HCT116 (cell line): ENCODE data around the gene BRD7. TPM values are rescaled to one million over a fixed set of nuclear protein-coding genes. Genes with fewer than 3 reads are reported as not detected.

Experiments used
- ATAC-seq: fragments of 200-7000 bp; cut with Tn5 transposase; 2 replicates; pipeline ENCODE4 v1.9.1; 2020; ENCODE audit warnings: mild to moderate bottlenecking, moderate library complexity
- BruUV-seq: library from RNA; stranded (reverse); fragments of 400-500 nt; replicated peaks from 2 replicates; lab custom pipeline; 2021; lab: Mats Ljungman, UMichigan
- CTCF ChIA-PET: fragments of 300-600 bp; sonication (Branson Sonifier 250); formaldehyde crosslinking; loops from one replicate; lab custom pipeline; 2021; ENCODE audit warnings: antibody characterized with exemption; lab: Charles Lee
- POLR2A ChIA-PET: fragments of 300-600, 350-600 bp; sonication (Branson Sonifier 250); formaldehyde crosslinking; loops from one replicate; lab custom pipeline; 2021; ENCODE audit warnings: antibody characterized with exemption; lab: Charles Lee
- RAD21 ChIA-PET, 2 experiments: fragments of 300-600 bp; sonication (Branson Sonifier 250); formaldehyde crosslinking; loops; one replicate each; lab custom pipeline; 2023; ENCODE audit warnings: low total read pairs in 2 of 2; ENCODE audit not compliant: uncharacterized antibody in 2 of 2, unreplicated experiment in 2 of 2, low non-redundant PET in 1 of 2; lab: Charles Lee
- DNase-seq: peaks from one replicate; pipeline ENCODE4 v3.0.0-alpha.2; 2010; ENCODE audit warnings: low read depth, low spot score
- H2AFZ ChIP-seq: fragments of 200-600 bp; shearing (Covaris generic), sonication (generic); 2 replicates; pipeline ENCODE4 v1.6.1; 2017; ENCODE audit warnings: low read depth, mixed run types, mixed read lengths, antibody characterized with exemption, low read length; ENCODE audit not compliant: poor library complexity, severe bottlenecking
- H3K27ac ChIP-seq: 2 replicates; pipeline ENCODE4 v1.5.1; 2012; ENCODE audit warnings: low read depth, low read length
- H3K27me3 ChIP-seq: fragments of 200-600 bp; sonication (generic); 2 replicates; pipeline ENCODE4 v1.6.1; 2016; ENCODE audit warnings: mixed run types, low read length, mixed read lengths; ENCODE audit not compliant: insufficient read depth
- H3K36me3 ChIP-seq, 2 experiments: fragments of 200-500 bp in 1 of 2; fragments of 200-600 bp in 1 of 2; sonication (Bioruptor generic) in 1 of 2; sonication (generic) in 1 of 2; 2 replicates each; pipeline versions ENCODE4 v1.5.1 to v1.6.1; 2014 to 2016; ENCODE audit warnings: low read length in 2 of 2, inconsistent platforms in 1 of 2, mixed read lengths in 1 of 2, mixed run types in 1 of 2; ENCODE audit not compliant: insufficient read depth in 2 of 2, control insufficient read depth in 1 of 2
- H3K4me1 ChIP-seq, 2 experiments: fragments of 200-600 bp in 1 of 2; sonication (generic) in 1 of 2; 2 replicates each; pipeline versions ENCODE4 v1.5.1 to v1.6.1; 2012 to 2017; ENCODE audit warnings: low read length in 2 of 2, inconsistent platforms in 1 of 2, mild to moderate bottlenecking in 1 of 2, mixed read lengths in 1 of 2, mixed run types in 1 of 2, moderate library complexity in 1 of 2; ENCODE audit not compliant: insufficient read depth in 2 of 2, control insufficient read depth in 1 of 2
- H3K4me2 ChIP-seq: fragments of 200-600 bp; sonication (generic); 2 replicates; pipeline ENCODE4 v1.6.1; 2017; ENCODE audit warnings: mixed run types, low read length, mixed read lengths
- H3K4me3 ChIP-seq, 2 experiments: fragments of 200-600 bp in 1 of 2; sonication (generic) in 1 of 2; replicated peaks in 1 of 2; 2 replicates each; pipeline ENCODE4 v1.5.1; 2011 to 2016; ENCODE audit warnings: low read length in 2 of 2, control low read depth in 1 of 2, low read depth in 1 of 2, mild to moderate bottlenecking in 1 of 2, mixed read lengths in 1 of 2, mixed run types in 1 of 2
- H3K79me2 ChIP-seq: fragments of 200-600 bp; sonication (generic); 2 replicates; pipeline ENCODE4 v1.6.1; 2017; ENCODE audit warnings: mild to moderate bottlenecking, mixed run types, low read length, moderate library complexity, mixed read lengths; ENCODE audit not compliant: insufficient read depth
- H3K9ac ChIP-seq: fragments of 200-600 bp; sonication (generic); 2 replicates; pipeline ENCODE4 v1.6.1; 2016; ENCODE audit warnings: low read length, mixed read lengths
- H3K9me2 ChIP-seq: fragments of 200-600 bp; sonication (generic), shearing (Covaris generic); 2 replicates; pipeline ENCODE4 v1.6.1; 2017; ENCODE audit warnings: mixed run types, mild to moderate bottlenecking, moderate library complexity; ENCODE audit not compliant: insufficient read depth
- H3K9me3 ChIP-seq, 2 experiments: fragments of 200-500 bp in 1 of 2; fragments of 200-600 bp in 1 of 2; sonication (Bioruptor generic) in 1 of 2; sonication (generic) in 1 of 2; 2 replicates each; pipeline ENCODE4 v1.6.1; 2014 to 2017; ENCODE audit warnings: low read length in 2 of 2, mixed read lengths in 2 of 2, inconsistent platforms in 1 of 2, low read depth in 1 of 2, mild to moderate bottlenecking in 1 of 2, mixed run types in 1 of 2, moderate library complexity in 1 of 2; ENCODE audit not compliant: control insufficient read depth in 1 of 2, insufficient read depth in 1 of 2
- H4K20me1 ChIP-seq: fragments of 200-600 bp; sonication (generic), shearing (Covaris generic); 2 replicates; pipeline ENCODE4 v1.6.1; 2017; ENCODE audit warnings: mixed run types, mild to moderate bottlenecking, moderate library complexity; ENCODE audit not compliant: insufficient read depth
- ATF3 ChIP-seq: IDR thresholded peaks from 2 replicates; pipeline ENCODE4 v1.6.1; 2012
- CBX3 ChIP-seq: IDR thresholded peaks from 2 replicates; pipeline ENCODE4 v1.6.1; 2012; ENCODE audit warnings: low read depth
- CTCF ChIP-seq, 3 experiments: fragments of 200-600 bp in 1 of 3; sonication (generic) in 1 of 3; IDR thresholded peaks in 2 of 3; conservative IDR thresholded peaks in 1 of 3; 2 replicates each; pipeline ENCODE4 v1.5.1; 2012 to 2017; ENCODE audit warnings: low read depth in 2 of 3, low read length in 2 of 3, antibody characterized with exemption in 1 of 3, borderline replicate concordance in 1 of 3, control low read depth in 1 of 3, mild to moderate bottlenecking in 1 of 3, mixed read lengths in 1 of 3, mixed run types in 1 of 3, moderate library complexity in 1 of 3; ENCODE audit not compliant: insufficient read depth in 1 of 3
- EGR1 ChIP-seq: IDR thresholded peaks from 2 replicates; pipeline ENCODE4 v1.6.1; 2012; ENCODE audit warnings: low read depth
- ELF1 ChIP-seq: IDR thresholded peaks from 2 replicates; pipeline ENCODE4 v1.6.1; 2012; ENCODE audit warnings: low read depth, borderline replicate concordance
- EZH2phosphoT487 ChIP-seq: fragments of 200-600 bp; IDR thresholded peaks from 2 replicates; pipeline ENCODE4 v1.6.1; 2018; ENCODE audit warnings: antibody characterized with exemption, borderline replicate concordance
- POLR2A ChIP-seq: IDR thresholded peaks from 2 replicates; pipeline ENCODE4 v1.7.0; 2011; ENCODE audit warnings: borderline replicate concordance; ENCODE audit not compliant: insufficient read depth, insufficient read length; ENCODE audit errors: extremely low read depth
- RAD21 ChIP-seq: IDR thresholded peaks from 2 replicates; pipeline ENCODE4 v1.6.1; 2012; ENCODE audit warnings: low read depth, mild to moderate bottlenecking
- YY1 ChIP-seq: IDR thresholded peaks from 2 replicates; pipeline ENCODE4 v1.6.1; 2011; ENCODE audit warnings: low read length, low read depth, moderate library complexity, mild to moderate bottlenecking; ENCODE audit not compliant: insufficient replicate concordance; ENCODE audit errors: extremely low read depth
- ZFX ChIP-seq: fragments of 450-650 bp; IDR thresholded peaks from 2 replicates; pipeline ENCODE4 v1.6.1; 2017
- intact Hi-C: fragments of 100-400 bp; cut with micrococcal nuclease; formaldehyde crosslinking; loops from 2 replicates; pipeline ENCODE4 v1.10.0; 2022
- total RNA-seq: library from RNA; stranded (reverse); gene quantifications from one replicate; pipeline ENCODE4 v1.2.1, GENCODE V29; 2021; ENCODE audit not compliant: unreplicated experiment

BRD7 gene
- total RNA-seq, 1 experiment from 2014 or later, result 85.4 TPM

GRCh38 chr16:50354629-50355456 is 13.9 kb downstream of the BRD7 start:
- Histone ChIP-seq H3K79me2 (peaks cover 55% of the 10 kb centered on the region), H3K4me1 (no peaks in the 10 kb centered on the region), H3K27me3 (no peaks in the 10 kb centered on the region)
- TF ChIP-seq ELF1 (no peak), CTCF (IDR thresholded peaks at IDR 0.05 in 2 of 3, conservative IDR thresholded peaks at IDR 0.05 in 1 of 3; ENCODE audit: borderline replicate concordance in 1 of 3, insufficient read depth in 1 of 3, low read depth in 2 of 3, low read length in 2 of 3) (peak; percentile 38 to 69 (median 51); a peak in 5 of 6 replicates), EGR1 (no peak), POLR2A (no peak), YY1 (no peak), CBX3 (no peak), RAD21 (peak; percentile 34; the same call in 1 of the 2 replicates), EZH2phosphoT487 (no peak), ATF3 (no peak), ZFX (no peak)
- TF ChIP-seq, all 23 proteins: peak for 2
- peaks cover 3% of the 10 kb centered on the region; the same call in 1 of the 2 replicates for H4K20me1 ChIP-seq
- no peak for ATAC-seq
- H3K9ac ChIP-seq, result no peak overlapping the region
- ChIA-PET POLR2A (no interaction called here), RAD21 (interaction anchor here (0.6 kb wide), 2 partner anchors 14 to 311 kb away, joined by 3 to 4 read pairs; no protein-coding TSS in a partner anchor), CTCF (interaction anchor here (0.6 to 2.3 kb wide), 20 partner anchors 9 to 452 kb away, joined by 3 to 20 read pairs (median 4); partner anchors contain the start of genes BRD7 and CNEP1R1)
- H3K4me2 ChIP-seq, result no peak overlapping the region
- no peak overlapping the region for H3K4me3 ChIP-seq
- no peaks in the 10 kb centered on the region for H3K9me2 ChIP-seq
- intact Hi-C loops, result loop anchor here (2.0 to 10.0 kb wide), 3 partner anchors 123 to 330 kb away; partner anchors contain the start of gene CNEP1R1
- H3K9me3 ChIP-seq, result no peaks in the 10 kb centered on the region
- BruUV-seq, result no TSS peak
- DNase-seq, result no peak
- H2AFZ ChIP-seq, result no peak overlapping the region
- H3K27ac ChIP-seq, result no peak overlapping the region
- H3K36me3 ChIP-seq, result peaks cover 34 to 38% of the 10 kb centered on the region in 2 experiments
